ENCODE results near the gene SLC19A1. TPM values are rescaled to one million over a fixed set of nuclear protein-coding genes. Genes with fewer than 3 reads are reported as not detected.
"Not testable (repeated sequence)": the region's sequence is repeated elsewhere in the genome, so short reads cannot be mapped to it uniquely, and the experiment has no call there.

Gene SLC19A1
- total and polyA plus RNA-seq, 7 donors = 1.4 to 3.8 (median 2.3) TPM

GRCh38 chr21:45570071-45570470 is 27.8 kb upstream of the SLC19A1 start:
- H3K27ac ChIP-seq = no peak overlapping the region
- TF ChIP-seq, protein P1, sequence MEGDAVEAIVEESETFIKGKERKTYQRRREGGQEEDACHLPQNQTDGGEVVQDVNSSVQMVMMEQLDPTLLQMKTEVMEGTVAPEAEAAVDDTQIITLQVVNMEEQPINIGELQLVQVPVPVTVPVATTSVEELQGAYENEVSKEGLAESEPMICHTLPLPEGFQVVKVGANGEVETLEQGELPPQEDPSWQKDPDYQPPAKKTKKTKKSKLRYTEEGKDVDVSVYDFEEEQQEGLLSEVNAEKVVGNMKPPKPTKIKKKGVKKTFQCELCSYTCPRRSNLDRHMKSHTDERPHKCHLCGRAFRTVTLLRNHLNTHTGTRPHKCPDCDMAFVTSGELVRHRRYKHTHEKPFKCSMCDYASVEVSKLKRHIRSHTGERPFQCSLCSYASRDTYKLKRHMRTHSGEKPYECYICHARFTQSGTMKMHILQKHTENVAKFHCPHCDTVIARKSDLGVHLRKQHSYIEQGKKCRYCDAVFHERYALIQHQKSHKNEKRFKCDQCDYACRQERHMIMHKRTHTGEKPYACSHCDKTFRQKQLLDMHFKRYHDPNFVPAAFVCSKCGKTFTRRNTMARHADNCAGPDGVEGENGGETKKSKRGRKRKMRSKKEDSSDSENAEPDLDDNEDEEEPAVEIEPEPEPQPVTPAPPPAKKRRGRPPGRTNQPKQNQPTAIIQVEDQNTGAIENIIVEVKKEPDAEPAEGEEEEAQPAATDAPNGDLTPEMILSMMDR (IDR thresholded peaks at IDR 0.05) = no peak
- 91 to 93% (median 92%) methylated on average over 7 of the region's 7 CpGs for WGBS, 3 donors

DNA sequence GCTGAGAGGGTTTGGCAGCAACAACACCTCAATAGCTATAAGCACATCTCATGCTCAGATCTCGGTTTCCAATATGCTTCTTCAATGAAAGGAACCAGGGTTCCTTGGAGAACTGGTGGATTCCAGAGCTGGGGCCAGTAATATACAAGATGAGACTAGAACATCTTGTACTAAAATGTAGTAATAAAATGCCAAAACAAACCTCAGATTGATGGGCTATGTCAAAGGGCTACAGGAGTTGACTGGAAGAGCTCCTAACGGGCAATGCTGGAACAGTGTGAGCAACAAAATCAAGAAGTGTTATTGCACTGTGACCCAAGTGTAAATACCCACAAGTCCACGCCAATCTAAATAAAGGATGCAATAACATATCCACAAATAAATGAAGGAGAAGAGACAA is 26.1 kb upstream of the SLC19A1 start:
- Histone ChIP-seq H3K27ac (no peak overlapping the region), H3K27me3 (ENCODE audit: insufficient read depth in 3 of 3, low read length in 2 of 3) (peaks cover 0 to 31% (median 3%) of the 10 kb centered on the region in 3 donors), H3K9me3 (no peaks in the 10 kb centered on the region), H3K4me3 (no peak overlapping the region), H3K4me1 (no peaks in the 10 kb centered on the region), H3K36me3 (ENCODE audit: insufficient read depth in 1 of 2, low read depth in 1 of 2) (no peaks in the 10 kb centered on the region)
- TF ChIP-seq, protein P1 (IDR thresholded peaks at IDR 0.05) = no peak
- ATAC-seq = no peak
- no peak for DNase-seq
- WGBS, 3 donors = 83 to 91% (median 84%) methylated on average over 3 of the region's 3 CpGs
- intact Hi-C loops (cut with DNase I) = no loop called here

More at GRCh38 chr21:45570071-45570470, 27.8 kb upstream of the SLC19A1 start:
- Histone ChIP-seq H3K27me3 (ENCODE audit: insufficient read depth in 3 of 3, low read length in 2 of 3) (peaks cover 0 to 20% (median 2%) of the 10 kb centered on the region in 3 donors), H3K4me3 (no peak overlapping the region), H3K4me1 (no peaks in the 10 kb centered on the region), H3K36me3 (ENCODE audit: insufficient read depth in 1 of 2, low read depth in 1 of 2) (no peaks in the 10 kb centered on the region), H3K9me3 (no peaks in the 10 kb centered on the region)
- DNase-seq (no peak), ATAC-seq (no peak)
- intact Hi-C loops (cut with DNase I) = no loop called here

DNA sequence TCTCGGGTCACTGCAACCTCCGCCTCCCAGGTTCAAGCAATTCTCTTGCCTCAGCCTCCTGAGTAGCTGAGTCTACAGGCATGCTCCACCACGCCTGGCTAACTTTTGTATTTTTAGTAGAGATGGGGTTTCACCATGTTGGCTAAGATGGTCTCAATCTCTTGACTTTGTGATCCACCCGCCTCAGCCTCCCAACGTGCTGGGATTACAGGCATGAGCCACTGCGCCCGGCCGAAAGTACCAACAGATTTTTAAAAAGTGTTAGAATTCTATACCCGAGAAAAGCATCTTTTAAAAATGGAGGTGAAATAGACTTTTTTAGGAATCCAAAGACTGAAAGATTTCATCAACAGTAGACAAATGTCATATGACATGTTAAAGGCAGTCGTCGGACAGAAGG is 21.9 kb upstream of the SLC19A1 start:
- H3K4me3 ChIP-seq; H3K36me3 ChIP-seq (ENCODE audit: insufficient read depth in 1 of 2, low read depth in 1 of 2); H3K9me3 ChIP-seq; DNase-seq; ATAC-seq; intact Hi-C loops (cut with DNase I); H3K27ac ChIP-seq; H3K4me1 ChIP-seq: not testable (repeated sequence)
- WGBS, 3 donors = 91 to 94% (median 94%) methylated on average over 11 of the region's 11 CpGs
- peaks cover 0 to 57% (median 8%) of the 10 kb centered on the region in 3 donors for H3K27me3 ChIP-seq (ENCODE audit: insufficient read depth in 3 of 3, low read length in 2 of 3)

DNA sequence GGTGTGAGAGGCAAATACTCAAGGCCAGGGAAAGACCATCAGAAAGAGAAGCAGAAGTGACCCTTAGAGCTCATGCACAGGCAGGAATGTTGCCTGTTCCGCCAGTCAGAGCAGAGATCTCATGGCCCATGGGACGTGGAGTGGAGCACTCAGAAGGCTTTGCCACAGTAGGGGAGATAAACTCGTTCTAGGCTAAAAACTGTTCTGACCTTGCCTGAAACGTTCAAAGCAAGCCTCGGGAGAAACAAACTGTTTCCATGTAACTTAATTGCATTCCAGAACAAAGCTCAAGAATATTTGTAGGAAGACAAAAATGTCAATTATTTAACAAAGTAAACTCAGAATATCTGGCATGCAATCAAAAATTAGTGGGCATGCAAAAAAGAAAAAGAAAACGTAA is 20.7 kb upstream of the SLC19A1 start:
- intact Hi-C loops (cut with DNase I) = no loop called here
- 19 to 20% (median 19%) methylated on average over 6 of the region's 6 CpGs for WGBS, 3 donors
- peaks cover 0 to 57% (median 8%) of the 10 kb centered on the region in 3 donors for H3K27me3 ChIP-seq (ENCODE audit: insufficient read depth in 3 of 3, low read length in 2 of 3)

DNA sequence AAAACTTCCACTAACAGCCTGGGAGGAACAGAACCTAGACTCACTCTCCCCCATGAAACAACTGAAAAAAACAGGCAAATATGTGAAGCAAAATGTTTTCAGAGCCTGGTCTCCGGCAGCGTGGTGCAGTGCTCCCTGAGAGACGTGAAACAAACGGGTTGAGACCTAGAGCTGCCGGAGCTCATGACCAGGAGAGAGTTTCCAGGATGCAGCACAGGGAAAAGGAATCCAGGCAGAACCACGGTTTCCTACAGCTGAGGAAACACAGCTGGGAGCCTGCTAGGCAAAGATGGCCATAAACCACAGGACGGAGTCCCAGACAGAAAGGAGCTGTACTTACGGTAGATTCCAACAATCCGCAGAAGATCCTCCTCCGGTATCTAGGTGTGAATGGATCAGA is 20.2 kb upstream of the SLC19A1 start:
- H3K27me3 ChIP-seq (ENCODE audit: insufficient read depth in 3 of 3, low read length in 2 of 3) = peaks cover 0 to 55% (median 8%) of the 10 kb centered on the region in 3 donors
- no peak overlapping the region for H3K4me3 ChIP-seq
- ATAC-seq = no peak

More for the DNA sequence above, 20.7 kb upstream of the SLC19A1 start:
- no peak for ATAC-seq
- no peaks in the 10 kb centered on the region for H3K36me3 ChIP-seq (ENCODE audit: insufficient read depth in 1 of 2, low read depth in 1 of 2)
- TF ChIP-seq, protein P1 (IDR thresholded peaks at IDR 0.05) = no peak
- no peaks in the 10 kb centered on the region for H3K9me3 ChIP-seq
- no peaks in the 10 kb centered on the region for H3K4me1 ChIP-seq
- DNase-seq = no peak
- H3K4me3 ChIP-seq = no peak overlapping the region
- no peak overlapping the region for H3K27ac ChIP-seq

GRCh38 chr21:45561241-45561640 is 19.0 kb upstream of the SLC19A1 start:
- H3K4me1 ChIP-seq; ATAC-seq; H3K9me3 ChIP-seq; DNase-seq; H3K27ac ChIP-seq; H3K36me3 ChIP-seq (ENCODE audit: insufficient read depth in 1 of 2, low read depth in 1 of 2); intact Hi-C loops (cut with DNase I); H3K4me3 ChIP-seq: not testable (repeated sequence)
- H3K27me3 ChIP-seq (ENCODE audit: insufficient read depth in 3 of 3, low read length in 2 of 3) = peaks cover 0 to 51% (median 8%) of the 10 kb centered on the region in 3 donors
- 89 to 92% (median 92%) methylated on average over 8 of the region's 8 CpGs for WGBS, 3 donors

More for the DNA sequence above, 20.2 kb upstream of the SLC19A1 start:
- intact Hi-C loops (cut with DNase I) = no loop called here
- no peaks in the 10 kb centered on the region for H3K36me3 ChIP-seq (ENCODE audit: insufficient read depth in 1 of 2, low read depth in 1 of 2)
- no peak for DNase-seq
- TF ChIP-seq, protein P1 (IDR thresholded peaks at IDR 0.05) = no peak
- WGBS, 3 donors = 39 to 43% (median 41%) methylated on average over 10 of the region's 10 CpGs
- no peak overlapping the region for H3K27ac ChIP-seq
- H3K4me1 ChIP-seq = no peaks in the 10 kb centered on the region
- no peaks in the 10 kb centered on the region for H3K9me3 ChIP-seq
